Thyroid gland (tissue), 4 donors: ENCODE measurements around the gene CFAP99. TPM values are rescaled to one million over a fixed set of nuclear protein-coding genes. Genes with fewer than 3 reads are reported as not detected.

Experiments
- DNase-seq, 2 donors: peaks; one replicate each; pipeline ENCODE4 v3.0.0-alpha.2; 2019
- H3K27ac ChIP-seq, 3 donors: fragments of 200-600 bp; sonication (generic); 1 replicate in 2 of 3; 2 replicates in 1 of 3; pipeline ENCODE4 v1.5.1; 2016 to 2019; ENCODE audit warnings: mild to moderate bottlenecking in 1 of 3, moderate library complexity in 1 of 3
- H3K27me3 ChIP-seq: fragments of 200-600 bp; sonication (generic); one replicate; pipeline ENCODE4 v1.5.1; 2019
- H3K36me3 ChIP-seq, 2 donors: fragments of 200-600 bp; sonication (generic); one replicate each; pipeline ENCODE4 v1.5.1; 2016 to 2019
- H3K4me1 ChIP-seq, 2 donors: fragments of 200-600 bp; sonication (generic); one replicate each; pipeline ENCODE4 v1.5.1; 2017 to 2019
- H3K4me3 ChIP-seq, 3 donors: fragments of 200-600 bp; sonication (generic); replicated peaks in 1 of 3; 1 replicate in 2 of 3; 2 replicates in 1 of 3; pipeline ENCODE4 v1.5.1; 2016; ENCODE audit warnings: mild to moderate bottlenecking in 1 of 3
- H3K9me3 ChIP-seq: fragments of 200-600 bp; sonication (generic); one replicate; pipeline ENCODE4 v1.5.1; 2017
- POLR2A ChIP-seq, 2 donors: fragments of 450-650 bp; IDR thresholded peaks; one replicate each; pipeline ENCODE4 v1.6.1; 2017; ENCODE audit warnings: antibody characterized with exemption in 2 of 2, mild to moderate bottlenecking in 2 of 2, moderate library complexity in 1 of 2
- WGBS, 2 donors: methylation state at CpG; one replicate each; pipeline ENCODE4 v1.1.5; 2017; 5-methylcytosine and 5-hydroxymethylcytosine counted together
- intact Hi-C: fragments of 100-400 bp; cut with DNase I; formaldehyde crosslinking; loops from one replicate; pipeline ENCODE4 v1.15.1; 2023
- total RNA-seq, 4 donors: library from RNA; depleted of rRNA; stranded (reverse); fragments of >200 nt; gene quantifications; one replicate each; pipeline ENCODE4 v1.2.3, GENCODE V29; 2016
- TF ChIP-seq, protein P1 (sequence below), 6 experiments: fragments of 200-600 bp in 3 of 6; fragments of 450-650 bp in 3 of 6; sonication (generic) in 3 of 6; IDR thresholded peaks; one replicate each; pipeline ENCODE4 v1.5.1; 2016 to 2019; ENCODE audit warnings: antibody characterized with exemption in 6 of 6, mild to moderate bottlenecking in 2 of 6, inconsistent platforms in 1 of 6, moderate library complexity in 1 of 6

Gene CFAP99
- total RNA-seq, 4 donors from 2014 or later: 0.27 to 1.9 (median 1.1) TPM; not detected in 1

DNA sequence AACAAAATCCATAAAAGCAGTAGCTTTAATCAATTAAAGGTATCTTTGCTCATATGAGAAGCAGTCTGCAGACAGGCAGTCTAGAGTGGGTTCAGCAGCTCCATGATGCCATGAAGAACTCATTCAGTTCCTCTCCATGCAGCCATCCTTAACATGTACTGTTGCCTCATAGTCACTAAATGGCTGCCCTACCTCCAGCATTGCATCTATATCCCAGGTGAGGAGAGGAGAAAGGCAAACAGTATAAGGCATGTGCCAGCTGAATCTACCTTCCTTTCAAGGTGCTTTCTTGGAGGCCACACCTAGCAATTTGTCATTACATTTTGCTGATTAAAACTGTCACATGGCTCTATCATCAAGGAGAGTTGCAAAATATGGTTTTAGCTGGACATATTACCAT, 13.2 kb downstream of the CFAP99 start:
- DNase-seq: no peak
- no peaks in the 10 kb centered on the region for H3K4me1 ChIP-seq
- no peak for TF ChIP-seq POLR2A (IDR thresholded peaks at IDR 0.05)
- TF ChIP-seq, protein P1, sequence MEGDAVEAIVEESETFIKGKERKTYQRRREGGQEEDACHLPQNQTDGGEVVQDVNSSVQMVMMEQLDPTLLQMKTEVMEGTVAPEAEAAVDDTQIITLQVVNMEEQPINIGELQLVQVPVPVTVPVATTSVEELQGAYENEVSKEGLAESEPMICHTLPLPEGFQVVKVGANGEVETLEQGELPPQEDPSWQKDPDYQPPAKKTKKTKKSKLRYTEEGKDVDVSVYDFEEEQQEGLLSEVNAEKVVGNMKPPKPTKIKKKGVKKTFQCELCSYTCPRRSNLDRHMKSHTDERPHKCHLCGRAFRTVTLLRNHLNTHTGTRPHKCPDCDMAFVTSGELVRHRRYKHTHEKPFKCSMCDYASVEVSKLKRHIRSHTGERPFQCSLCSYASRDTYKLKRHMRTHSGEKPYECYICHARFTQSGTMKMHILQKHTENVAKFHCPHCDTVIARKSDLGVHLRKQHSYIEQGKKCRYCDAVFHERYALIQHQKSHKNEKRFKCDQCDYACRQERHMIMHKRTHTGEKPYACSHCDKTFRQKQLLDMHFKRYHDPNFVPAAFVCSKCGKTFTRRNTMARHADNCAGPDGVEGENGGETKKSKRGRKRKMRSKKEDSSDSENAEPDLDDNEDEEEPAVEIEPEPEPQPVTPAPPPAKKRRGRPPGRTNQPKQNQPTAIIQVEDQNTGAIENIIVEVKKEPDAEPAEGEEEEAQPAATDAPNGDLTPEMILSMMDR (IDR thresholded peaks at IDR 0.05): no peak
- H3K4me3 ChIP-seq: no peak overlapping the region
- H3K9me3 ChIP-seq: no peaks in the 10 kb centered on the region
- intact Hi-C loops: no loop called here
- no peaks in the 10 kb centered on the region for H3K36me3 ChIP-seq
- H3K27me3 ChIP-seq: no peaks in the 10 kb centered on the region
- H3K27ac ChIP-seq: no peak overlapping the region

DNA sequence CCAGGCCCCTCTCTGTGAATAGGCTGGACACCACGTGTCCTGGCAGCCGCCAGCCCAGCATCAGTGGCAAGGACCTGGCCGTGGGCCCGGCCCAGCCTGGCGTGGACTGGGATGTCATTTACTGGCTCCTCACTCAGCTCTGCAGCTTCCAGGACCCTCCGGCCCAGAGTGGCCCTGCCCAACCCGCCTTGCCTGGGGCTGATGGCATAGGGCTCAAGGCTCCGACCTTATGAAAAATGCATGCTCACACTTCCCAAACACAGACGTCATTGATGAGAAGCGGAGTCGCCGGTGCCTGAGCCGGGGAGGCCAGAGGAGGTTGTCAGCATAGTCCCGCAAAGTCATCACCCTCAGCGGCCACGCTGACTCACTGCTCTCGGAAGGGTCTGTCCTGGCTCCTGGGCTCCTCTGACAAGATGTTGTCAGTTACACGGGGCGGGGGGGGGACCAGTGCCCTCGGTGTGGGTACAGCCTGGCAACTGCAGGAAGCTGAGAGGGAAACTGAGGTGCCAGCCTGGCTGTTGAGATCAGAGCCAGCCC, 14.3 kb downstream of the CFAP99 start:
- H3K27me3 ChIP-seq: no peaks in the 10 kb centered on the region
- H3K9me3 ChIP-seq: no peaks in the 10 kb centered on the region
- TF ChIP-seq POLR2A (IDR thresholded peaks at IDR 0.05): no peak
- TF ChIP-seq, protein P1 (IDR thresholded peaks at IDR 0.05): no peak
- H3K36me3 ChIP-seq: no peaks in the 10 kb centered on the region
- intact Hi-C loops: no loop called here
- H3K27ac ChIP-seq: no peak overlapping the region
- H3K4me3 ChIP-seq: no peak overlapping the region
- WGBS, 2 donors: 84 to 87% methylated on average over 11 to 13 of the region's 20 CpGs
- DNase-seq: no peak
- H3K4me1 ChIP-seq: no peaks in the 10 kb centered on the region

DNA sequence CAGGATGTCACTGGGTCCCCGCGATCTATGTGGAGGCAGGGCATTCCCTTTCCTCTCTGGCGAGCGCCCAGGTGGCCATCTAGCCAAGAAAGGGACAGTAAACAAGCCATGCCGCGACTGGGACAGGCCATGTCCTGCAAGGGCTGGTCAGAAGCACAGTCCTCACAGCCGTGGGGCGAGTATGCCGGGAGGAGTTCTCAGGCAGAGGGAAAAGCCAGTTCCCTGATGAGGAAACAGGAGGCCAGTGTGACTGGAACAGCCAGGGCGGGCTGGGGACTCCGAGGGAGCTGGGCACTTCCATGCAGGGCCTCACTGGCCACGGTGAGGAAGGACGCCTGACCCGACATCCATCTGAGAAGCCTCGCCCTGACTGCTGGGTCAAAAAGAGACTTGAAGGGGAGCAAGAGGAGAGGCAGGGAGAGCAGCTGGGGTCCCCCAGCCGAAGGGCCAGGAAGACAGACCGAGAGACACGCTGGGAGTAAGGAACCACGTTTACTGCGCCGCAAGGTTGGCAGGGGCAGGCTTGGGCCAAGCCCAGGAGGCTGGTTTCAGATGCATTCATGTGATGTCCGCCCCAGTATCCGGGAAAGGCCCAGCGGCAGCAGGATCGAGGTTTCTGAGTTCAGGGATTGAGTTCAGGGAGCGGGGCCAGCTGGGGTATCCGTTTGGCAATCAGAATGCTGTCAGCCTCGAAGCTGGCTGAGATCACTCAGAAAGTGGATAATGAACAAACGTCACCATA, 15.0 kb downstream of the CFAP99 start:
- WGBS, 2 donors: 75 to 81% methylated on average over 23 to 29 of the region's 29 CpGs
- Histone ChIP-seq H3K27me3 (no peaks in the 10 kb centered on the region), H3K4me3 (no peak overlapping the region), H3K36me3 (no peaks in the 10 kb centered on the region), H3K4me1 (no peaks in the 10 kb centered on the region), H3K27ac (no peak overlapping the region), H3K9me3 (no peaks in the 10 kb centered on the region)
- no peak for TF ChIP-seq POLR2A (IDR thresholded peaks at IDR 0.05)
- TF ChIP-seq, protein P1 (IDR thresholded peaks at IDR 0.05): no peak
- intact Hi-C loops: no loop called here
- no peak for DNase-seq

DNA sequence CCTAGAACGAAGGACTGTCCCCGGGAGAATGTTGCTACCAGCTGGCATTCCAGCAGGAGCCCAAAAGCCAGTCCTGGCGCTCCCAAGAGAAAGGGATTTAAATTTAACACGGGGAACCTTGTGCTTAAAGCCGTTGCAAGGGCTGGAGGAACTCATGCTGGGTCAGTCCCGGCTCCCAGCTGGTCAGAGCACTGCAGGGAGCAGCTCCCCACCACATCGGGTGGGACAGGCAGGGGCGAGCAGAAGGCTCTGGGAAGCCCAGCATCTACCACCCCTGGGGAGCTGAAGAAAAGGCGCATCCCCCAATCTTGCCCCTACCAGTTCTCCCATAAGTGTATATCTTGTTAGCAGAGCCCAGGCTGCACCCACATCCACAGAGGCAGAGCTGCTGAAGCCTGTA, 15.7 kb downstream of the CFAP99 start:
- Histone ChIP-seq H3K4me3 (no peak overlapping the region), H3K27me3 (no peaks in the 10 kb centered on the region), H3K4me1 (no peaks in the 10 kb centered on the region), H3K9me3 (no peaks in the 10 kb centered on the region), H3K27ac (no peak overlapping the region), H3K36me3 (no peaks in the 10 kb centered on the region)
- intact Hi-C loops: no loop called here
- DNase-seq: no peak
- TF ChIP-seq POLR2A (IDR thresholded peaks at IDR 0.05): no peak
- WGBS, 2 donors: 64 to 69% methylated on average over 6 to 7 of the region's 9 CpGs

DNA sequence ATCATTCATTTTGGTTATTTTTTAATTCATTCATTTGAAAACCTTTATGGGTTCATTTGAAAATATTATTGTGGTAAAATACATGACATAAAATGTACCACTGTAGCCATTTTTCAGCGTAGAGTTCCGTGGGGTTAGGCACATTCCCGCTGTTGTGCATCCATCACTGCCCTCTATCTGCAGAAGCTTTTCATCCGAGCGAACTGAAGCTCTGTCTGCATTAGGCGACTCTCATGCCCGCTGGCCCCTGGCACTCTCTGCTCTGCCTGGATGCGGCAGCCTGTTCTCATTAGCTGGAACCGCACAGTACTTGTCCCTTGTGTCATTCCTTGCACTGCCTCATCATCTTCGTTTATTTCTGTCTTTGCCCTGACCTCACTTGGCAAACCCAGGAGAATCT, 17.5 kb downstream of the CFAP99 start:
- intact Hi-C loops: no loop called here
- no peaks in the 10 kb centered on the region for H3K4me1 ChIP-seq
- no peak for DNase-seq
- H3K27ac ChIP-seq: no peak overlapping the region
- H3K36me3 ChIP-seq: no peaks in the 10 kb centered on the region
- WGBS, 2 donors: 60 to 72% methylated on average over 10 of the region's 10 CpGs
- TF ChIP-seq POLR2A (IDR thresholded peaks at IDR 0.05): no peak
- TF ChIP-seq, protein P1 (IDR thresholded peaks at IDR 0.05): no peak
- no peaks in the 10 kb centered on the region for H3K9me3 ChIP-seq
- H3K27me3 ChIP-seq: no peaks in the 10 kb centered on the region
- no peak overlapping the region for H3K4me3 ChIP-seq
